ENCODE data around the gene SCUBE1.

Gene SCUBE1

DNA sequence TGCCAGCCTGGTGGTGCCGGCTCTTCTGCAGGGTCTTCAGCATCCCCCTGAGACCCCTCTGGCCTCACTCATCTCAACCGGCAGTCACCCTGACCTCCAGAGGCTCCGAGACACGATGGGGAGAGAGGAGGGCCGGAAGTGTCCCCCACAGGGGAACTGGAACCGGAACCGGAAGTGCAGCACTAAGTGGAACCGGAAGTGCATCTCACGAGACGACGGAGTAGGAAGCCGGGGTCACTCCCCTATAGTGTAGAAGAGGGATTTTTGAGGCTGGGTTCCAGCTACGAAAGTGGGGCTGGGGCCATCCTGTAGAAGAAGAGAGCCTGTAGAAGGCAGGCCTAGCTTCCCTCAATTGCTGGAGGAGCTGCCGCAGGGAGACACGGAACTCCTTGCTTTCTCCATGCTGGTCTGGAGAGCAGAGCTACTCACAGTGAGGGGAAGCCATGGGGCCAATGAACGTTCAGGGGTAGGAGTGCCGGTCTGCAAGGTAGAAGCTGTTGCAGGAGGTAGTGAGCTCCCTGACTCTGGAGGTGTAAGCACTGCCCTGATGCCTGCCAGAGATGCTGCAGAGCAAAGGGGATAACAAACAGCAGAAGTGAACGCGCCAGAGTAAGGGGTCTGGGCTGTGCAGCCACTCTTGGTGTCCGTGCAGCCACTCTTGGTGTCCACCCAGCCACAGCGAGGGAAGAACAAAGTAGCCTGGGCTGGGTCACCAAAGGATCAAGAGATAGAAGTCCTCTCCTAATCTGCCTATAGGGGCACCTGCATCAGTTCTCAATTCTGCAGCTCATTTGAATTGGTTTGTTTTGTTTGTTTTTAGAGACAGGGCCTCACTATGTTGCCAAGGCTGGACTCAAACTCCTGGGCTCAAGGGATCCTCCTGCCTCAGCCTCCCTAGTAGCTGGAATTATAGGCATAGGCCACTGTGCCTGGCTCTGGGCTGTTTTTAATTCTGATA, 21.9 kb downstream of the SCUBE1 start:
- in situ Hi-C loops (cut with MboI; ENCODE audit: low pct_unique_long_range_greater_than_20kb, low sequenced_read_pairs, unreplicated experiment) = no loop called here
- TF ChIP-seq, protein P1, sequence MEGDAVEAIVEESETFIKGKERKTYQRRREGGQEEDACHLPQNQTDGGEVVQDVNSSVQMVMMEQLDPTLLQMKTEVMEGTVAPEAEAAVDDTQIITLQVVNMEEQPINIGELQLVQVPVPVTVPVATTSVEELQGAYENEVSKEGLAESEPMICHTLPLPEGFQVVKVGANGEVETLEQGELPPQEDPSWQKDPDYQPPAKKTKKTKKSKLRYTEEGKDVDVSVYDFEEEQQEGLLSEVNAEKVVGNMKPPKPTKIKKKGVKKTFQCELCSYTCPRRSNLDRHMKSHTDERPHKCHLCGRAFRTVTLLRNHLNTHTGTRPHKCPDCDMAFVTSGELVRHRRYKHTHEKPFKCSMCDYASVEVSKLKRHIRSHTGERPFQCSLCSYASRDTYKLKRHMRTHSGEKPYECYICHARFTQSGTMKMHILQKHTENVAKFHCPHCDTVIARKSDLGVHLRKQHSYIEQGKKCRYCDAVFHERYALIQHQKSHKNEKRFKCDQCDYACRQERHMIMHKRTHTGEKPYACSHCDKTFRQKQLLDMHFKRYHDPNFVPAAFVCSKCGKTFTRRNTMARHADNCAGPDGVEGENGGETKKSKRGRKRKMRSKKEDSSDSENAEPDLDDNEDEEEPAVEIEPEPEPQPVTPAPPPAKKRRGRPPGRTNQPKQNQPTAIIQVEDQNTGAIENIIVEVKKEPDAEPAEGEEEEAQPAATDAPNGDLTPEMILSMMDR (IDR thresholded peaks at IDR 0.05; ENCODE audit: extremely low read depth, insufficient read depth, missing control alignments) = no peak
- no peak for DNase-seq (ENCODE audit: low spot score)

DNA sequence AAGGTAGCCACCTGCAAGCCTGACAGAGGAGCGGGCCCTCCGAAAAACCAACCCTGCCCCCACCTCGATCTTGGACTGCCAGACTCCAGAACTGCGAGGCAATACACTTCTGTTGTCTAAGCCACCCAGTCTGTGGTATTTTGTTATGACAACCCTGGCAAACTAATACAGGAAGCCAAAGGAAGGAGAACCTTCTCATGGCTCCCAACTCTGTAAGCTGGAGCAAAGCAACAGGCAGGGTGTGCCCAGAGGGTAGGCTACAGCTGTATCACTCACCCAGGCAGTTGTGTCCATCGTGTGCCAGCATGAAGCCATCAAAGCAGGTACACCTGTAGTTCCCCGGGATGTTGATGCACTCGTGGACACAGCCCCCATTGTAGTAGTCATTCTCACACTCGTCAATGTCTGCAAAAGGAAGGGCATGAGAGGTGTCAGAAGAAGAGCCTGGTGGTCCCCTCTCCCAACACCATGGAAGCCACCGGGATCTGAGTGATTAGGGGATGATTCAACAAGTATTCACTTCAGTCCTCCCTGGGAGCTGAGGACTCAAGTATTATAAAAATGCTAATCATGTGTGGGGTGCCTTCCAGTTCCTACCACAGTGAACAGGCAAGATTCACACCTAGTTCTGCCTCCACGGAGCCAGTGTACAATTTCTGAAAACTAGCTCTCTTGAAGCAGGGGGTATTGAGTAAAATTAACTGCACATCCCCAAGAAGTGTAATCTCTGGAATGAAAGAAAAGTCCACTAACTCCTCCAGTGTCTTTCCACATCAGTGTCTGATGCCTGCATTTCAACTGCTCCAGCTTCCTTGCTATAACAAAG, 23.3 kb downstream of the SCUBE1 start:
- TF ChIP-seq, protein P1 (IDR thresholded peaks at IDR 0.05; ENCODE audit: extremely low read depth, insufficient read depth, missing control alignments) = no peak
- no peak for DNase-seq (ENCODE audit: low spot score)
- in situ Hi-C loops (cut with MboI; ENCODE audit: low pct_unique_long_range_greater_than_20kb, low sequenced_read_pairs, unreplicated experiment) = no loop called here

DNA sequence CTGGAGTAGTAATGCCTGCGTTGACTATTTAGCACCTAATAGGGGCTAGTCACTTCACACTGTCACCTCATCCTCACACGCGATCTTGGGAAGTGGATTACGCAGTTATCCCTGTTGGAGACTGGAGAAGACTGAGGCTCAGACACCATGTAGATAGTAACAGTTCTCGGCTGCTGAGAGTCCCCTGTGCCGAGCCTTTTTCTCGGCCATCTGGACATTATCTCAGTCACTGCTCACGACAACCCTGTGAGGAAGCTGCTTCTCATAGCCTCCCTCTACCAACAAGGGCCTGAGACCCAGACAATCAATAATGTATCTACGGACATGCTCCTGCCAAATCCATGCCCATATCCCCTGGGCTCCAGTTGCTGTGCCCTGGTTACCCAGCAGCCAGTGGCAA, 25.9 kb downstream of the SCUBE1 start:
- DNase-seq (ENCODE audit: low spot score) = no peak
- in situ Hi-C loops (cut with MboI; ENCODE audit: low pct_unique_long_range_greater_than_20kb, low sequenced_read_pairs, unreplicated experiment) = no loop called here
- TF ChIP-seq, protein P1 (IDR thresholded peaks at IDR 0.05; ENCODE audit: extremely low read depth, insufficient read depth, missing control alignments) = no peak

DNA sequence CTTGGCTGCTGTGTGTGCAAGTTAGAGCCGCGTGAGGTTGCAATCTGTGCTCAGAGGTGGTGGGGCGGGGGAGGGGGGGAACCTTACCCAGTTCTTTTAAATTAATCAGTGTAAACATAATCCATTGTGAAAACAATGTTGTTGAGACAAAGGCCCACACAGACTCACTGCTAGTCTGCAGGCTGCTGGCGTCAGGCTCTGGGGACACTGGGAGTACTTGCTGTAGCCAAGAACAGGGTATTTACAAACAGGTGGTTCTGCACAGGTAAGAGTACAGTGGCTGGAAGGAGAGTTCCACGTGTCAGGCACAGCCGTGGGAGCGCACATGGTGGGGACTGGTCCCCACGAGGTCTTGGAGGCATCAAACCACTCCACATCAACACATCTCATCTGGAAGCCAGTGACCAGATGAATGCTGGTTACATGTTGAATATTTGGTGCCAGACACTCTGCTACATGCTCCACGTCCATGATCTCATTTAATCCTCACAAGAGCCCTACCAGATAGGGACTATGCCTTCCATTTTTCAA, 27.4 kb downstream of the SCUBE1 start:
- DNase-seq (ENCODE audit: low spot score) = no peak
- TF ChIP-seq, protein P1 (IDR thresholded peaks at IDR 0.05; ENCODE audit: extremely low read depth, insufficient read depth, missing control alignments) = no peak
- in situ Hi-C loops (cut with MboI; ENCODE audit: low pct_unique_long_range_greater_than_20kb, low sequenced_read_pairs, unreplicated experiment) = no loop called here

DNA sequence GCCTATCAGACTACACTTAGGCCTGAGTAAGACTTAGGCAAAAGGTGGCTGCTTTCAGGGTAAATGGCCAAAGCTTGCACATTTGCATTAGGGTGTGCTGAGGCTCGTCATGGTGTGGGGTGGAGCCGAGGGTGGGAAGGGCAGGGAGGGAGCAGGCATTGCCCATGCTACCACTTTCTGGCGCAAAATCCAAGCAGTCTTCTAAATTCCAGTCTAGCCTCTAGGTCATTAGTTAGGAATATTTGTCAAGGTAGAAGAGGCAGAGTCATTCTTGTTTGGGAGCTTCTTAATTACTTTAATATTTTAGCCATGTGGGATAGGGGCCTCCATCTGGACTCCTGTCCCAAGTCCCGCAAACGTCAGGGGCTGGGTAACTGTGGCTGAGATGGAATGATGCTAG, 28.6 kb downstream of the SCUBE1 start:
- TF ChIP-seq, protein P1 (IDR thresholded peaks at IDR 0.05; ENCODE audit: extremely low read depth, insufficient read depth, missing control alignments) = no peak
- in situ Hi-C loops (cut with MboI; ENCODE audit: low pct_unique_long_range_greater_than_20kb, low sequenced_read_pairs, unreplicated experiment) = no loop called here
- DNase-seq (ENCODE audit: low spot score) = no peak

DNA sequence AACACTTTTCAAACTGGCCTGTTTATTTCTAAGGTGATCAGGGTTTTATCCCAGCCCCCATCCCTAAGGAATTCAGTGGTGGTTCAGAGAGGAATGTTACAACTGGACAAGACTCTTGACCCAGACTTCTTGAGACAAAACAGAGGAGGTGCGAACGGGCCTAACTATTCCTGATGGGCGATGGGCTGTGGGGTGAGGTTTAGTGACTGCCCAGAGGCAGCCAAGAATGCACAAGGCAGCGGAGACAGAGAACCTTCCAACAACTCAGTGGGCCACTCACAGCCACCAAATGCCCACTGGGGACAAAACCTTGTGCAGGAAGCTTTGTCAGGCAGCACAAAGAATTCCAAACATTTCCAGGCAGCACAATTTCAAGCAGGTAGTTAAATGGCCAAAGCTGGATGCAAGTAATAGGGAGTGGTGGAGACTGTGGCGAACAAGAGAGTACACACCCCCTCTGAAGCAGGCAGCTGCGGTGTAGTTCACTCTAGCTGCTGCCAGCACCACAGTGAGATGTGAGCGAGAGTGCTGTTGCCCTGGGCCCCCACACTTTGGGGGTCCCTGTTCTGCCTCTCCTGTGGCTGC, 29.2 kb downstream of the SCUBE1 start:
- no peak for DNase-seq (ENCODE audit: low spot score)
- TF ChIP-seq, protein P1 (IDR thresholded peaks at IDR 0.05; ENCODE audit: extremely low read depth, insufficient read depth, missing control alignments) = no peak
- in situ Hi-C loops (cut with MboI; ENCODE audit: low pct_unique_long_range_greater_than_20kb, low sequenced_read_pairs, unreplicated experiment) = no loop called here

All from GM13977 (cell line).